Neutrophil (primary cell): ENCODE data around the gene PDE8B.
"Not testable (repeated sequence)": the region's sequence is repeated elsewhere in the genome, so short reads cannot be mapped to it uniquely, and the experiment has no call there.

Experiments
- H3K27ac ChIP-seq: fragments of 200-600 bp; sonication (generic); 2 replicates; pipeline ENCODE4 v1.5.1; 2016; ENCODE audit warnings: mild to moderate bottlenecking, moderate library complexity
- H3K27me3 ChIP-seq: fragments of 200-600 bp; sonication (generic); 2 replicates; pipeline ENCODE4 v1.6.0; 2016; ENCODE audit warnings: mild to moderate bottlenecking
- H3K36me3 ChIP-seq: fragments of 200-600 bp; sonication (generic); 2 replicates; pipeline ENCODE4 v1.5.1; 2017
- H3K4me1 ChIP-seq, 2 experiments: fragments of 200-600 bp in 1 of 2; sonication (generic) in 1 of 2; 1 replicate in 1 of 2; 2 replicates in 1 of 2; pipeline versions ENCODE4 v1.5.1 to v1.6.1; 2013 to 2016; ENCODE audit warnings: low read depth in 1 of 2, low read length in 1 of 2, mild to moderate bottlenecking in 1 of 2, moderate library complexity in 1 of 2; ENCODE audit not compliant: control insufficient read depth in 1 of 2, insufficient read depth in 1 of 2
- H3K4me3 ChIP-seq, 2 experiments: fragments of 200-600 bp in 1 of 2; sonication (generic) in 1 of 2; 1 replicate in 1 of 2; 2 replicates in 1 of 2; pipeline ENCODE4 v1.5.1; 2013 to 2016; ENCODE audit warnings: low read depth in 1 of 2, low read length in 1 of 2, mild to moderate bottlenecking in 1 of 2, moderate library complexity in 1 of 2
- H3K9me3 ChIP-seq: fragments of 200-600 bp; sonication (generic); 2 replicates; pipeline ENCODE4 v1.5.1; 2016
- TF ChIP-seq, protein P1 (sequence below): fragments of 200-600 bp; sonication (generic); IDR thresholded peaks from 2 replicates; pipeline ENCODE4 v1.5.1; 2016; ENCODE audit warnings: antibody characterized with exemption

Gene PDE8B

DNA sequence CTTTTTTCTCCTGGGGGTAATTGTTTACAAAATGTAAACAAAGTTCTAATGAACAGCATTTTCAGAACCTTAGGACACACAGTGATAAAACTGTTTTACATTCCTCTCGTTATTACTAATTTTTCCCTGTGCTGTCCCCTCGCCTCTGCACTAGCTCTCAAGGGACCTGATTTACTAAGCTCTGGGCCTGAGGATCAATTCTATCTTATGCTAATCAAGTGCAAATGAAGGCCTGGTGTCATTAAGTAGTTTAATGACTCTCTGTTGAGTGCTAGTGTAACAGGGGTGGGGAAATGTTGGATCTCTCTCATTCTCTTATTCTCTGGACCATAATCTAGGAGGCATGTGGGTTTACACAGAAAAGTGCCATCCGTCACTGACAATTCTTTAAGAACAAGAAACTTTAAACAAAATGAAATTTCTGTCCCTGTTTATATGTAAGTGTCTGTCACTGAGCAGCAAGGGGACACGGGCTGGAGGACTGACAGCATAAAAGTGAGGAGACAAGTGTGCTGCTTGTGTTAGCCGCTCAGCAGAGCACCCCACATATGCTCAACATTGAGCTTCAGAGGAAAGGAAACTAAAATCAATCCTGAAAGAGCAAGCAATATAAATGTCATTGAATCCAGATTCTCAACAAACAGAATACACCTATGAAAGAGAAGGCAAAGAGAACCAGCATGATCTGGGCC lies 166.3 kb downstream of the PDE8B start:
- no peaks in the 10 kb centered on the region for H3K9me3 ChIP-seq
- H3K4me1 ChIP-seq = no peaks in the 10 kb centered on the region
- H3K27ac ChIP-seq = no peak overlapping the region
- H3K36me3 ChIP-seq = no peaks in the 10 kb centered on the region
- TF ChIP-seq, protein P1, sequence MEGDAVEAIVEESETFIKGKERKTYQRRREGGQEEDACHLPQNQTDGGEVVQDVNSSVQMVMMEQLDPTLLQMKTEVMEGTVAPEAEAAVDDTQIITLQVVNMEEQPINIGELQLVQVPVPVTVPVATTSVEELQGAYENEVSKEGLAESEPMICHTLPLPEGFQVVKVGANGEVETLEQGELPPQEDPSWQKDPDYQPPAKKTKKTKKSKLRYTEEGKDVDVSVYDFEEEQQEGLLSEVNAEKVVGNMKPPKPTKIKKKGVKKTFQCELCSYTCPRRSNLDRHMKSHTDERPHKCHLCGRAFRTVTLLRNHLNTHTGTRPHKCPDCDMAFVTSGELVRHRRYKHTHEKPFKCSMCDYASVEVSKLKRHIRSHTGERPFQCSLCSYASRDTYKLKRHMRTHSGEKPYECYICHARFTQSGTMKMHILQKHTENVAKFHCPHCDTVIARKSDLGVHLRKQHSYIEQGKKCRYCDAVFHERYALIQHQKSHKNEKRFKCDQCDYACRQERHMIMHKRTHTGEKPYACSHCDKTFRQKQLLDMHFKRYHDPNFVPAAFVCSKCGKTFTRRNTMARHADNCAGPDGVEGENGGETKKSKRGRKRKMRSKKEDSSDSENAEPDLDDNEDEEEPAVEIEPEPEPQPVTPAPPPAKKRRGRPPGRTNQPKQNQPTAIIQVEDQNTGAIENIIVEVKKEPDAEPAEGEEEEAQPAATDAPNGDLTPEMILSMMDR = no peak
- H3K27me3 ChIP-seq = no peaks in the 10 kb centered on the region
- no peak overlapping the region for H3K4me3 ChIP-seq

DNA sequence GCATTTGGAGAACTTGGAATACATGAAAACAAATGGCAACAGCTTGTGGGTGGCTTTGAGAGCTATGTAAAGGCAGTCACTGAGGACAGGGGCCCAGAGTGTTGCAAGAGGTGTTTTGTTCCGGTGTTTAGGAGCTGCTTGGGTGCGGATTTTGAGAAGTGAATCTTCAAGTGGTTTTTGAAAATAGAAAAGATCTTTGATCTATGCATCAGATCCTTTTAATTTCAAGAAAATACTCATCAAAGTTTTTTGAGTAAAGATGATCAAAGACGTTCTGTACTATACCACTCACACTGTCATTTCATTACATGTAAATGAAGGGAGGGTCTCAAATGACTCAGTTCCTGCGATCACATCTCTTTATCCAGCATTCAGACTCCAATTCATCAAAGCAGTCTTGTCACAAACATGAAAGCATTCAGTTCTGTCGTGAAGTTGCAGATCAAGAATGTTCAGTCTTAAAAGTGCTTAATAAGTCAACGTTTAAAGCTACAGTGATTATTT lies 169.1 kb downstream of the PDE8B start:
- no peaks in the 10 kb centered on the region for H3K36me3 ChIP-seq
- no peaks in the 10 kb centered on the region for H3K4me1 ChIP-seq
- H3K27ac ChIP-seq = no peak overlapping the region
- no peaks in the 10 kb centered on the region for H3K9me3 ChIP-seq
- TF ChIP-seq, protein P1 = no peak
- H3K27me3 ChIP-seq = no peaks in the 10 kb centered on the region
- no peak overlapping the region for H3K4me3 ChIP-seq

DNA sequence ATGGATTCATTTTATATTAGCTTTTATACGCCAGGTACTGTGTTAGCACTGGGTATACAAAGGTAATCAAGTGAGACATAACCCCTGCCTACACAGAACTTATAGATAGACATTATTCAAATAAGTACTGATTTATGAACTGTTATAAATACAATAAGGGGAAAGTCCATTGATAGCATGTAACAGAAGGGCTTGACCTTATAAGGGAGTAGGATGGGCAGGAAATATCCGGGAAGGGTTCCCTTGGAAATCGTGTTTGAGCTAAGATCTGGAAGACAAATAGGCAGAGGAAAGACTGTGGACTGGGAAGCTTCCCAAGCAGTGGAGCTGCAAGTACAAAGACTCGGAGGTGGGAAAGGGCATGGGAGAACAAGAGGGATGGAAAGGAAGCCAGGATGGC lies 170.2 kb downstream of the PDE8B start:
- no peaks in the 10 kb centered on the region for H3K4me1 ChIP-seq

DNA sequence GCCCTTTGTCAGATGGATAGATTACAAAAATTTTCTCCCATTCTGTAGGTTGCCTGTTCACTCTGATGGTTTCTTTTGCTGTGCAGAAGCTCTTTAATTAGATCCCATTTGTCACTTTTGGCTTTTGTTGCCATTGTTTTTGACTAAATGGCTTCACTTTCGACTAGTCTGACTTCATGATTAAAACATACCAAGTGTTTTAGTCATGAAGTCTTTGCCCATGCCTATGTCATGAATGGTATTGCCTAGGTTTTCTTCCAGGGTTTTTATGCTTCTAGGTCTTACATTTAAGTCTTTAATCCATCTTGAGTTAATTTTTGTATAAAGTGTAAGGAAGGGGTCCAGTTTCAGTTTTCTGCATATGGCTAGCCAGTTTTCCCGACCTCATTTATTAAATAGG lies 172.9 kb downstream of the PDE8B start:
- not testable (repeated sequence) for H3K4me1 ChIP-seq, H3K27me3 ChIP-seq, H3K36me3 ChIP-seq, H3K27ac ChIP-seq, H3K4me3 ChIP-seq, H3K9me3 ChIP-seq

More for the DNA sequence above, 170.2 kb downstream of the PDE8B start:
- Histone ChIP-seq H3K27ac (no peak overlapping the region), H3K27me3 (no peaks in the 10 kb centered on the region), H3K9me3 (no peaks in the 10 kb centered on the region), H3K4me3 (no peak overlapping the region), H3K36me3 (no peaks in the 10 kb centered on the region)
- TF ChIP-seq, protein P1 = no peak

DNA sequence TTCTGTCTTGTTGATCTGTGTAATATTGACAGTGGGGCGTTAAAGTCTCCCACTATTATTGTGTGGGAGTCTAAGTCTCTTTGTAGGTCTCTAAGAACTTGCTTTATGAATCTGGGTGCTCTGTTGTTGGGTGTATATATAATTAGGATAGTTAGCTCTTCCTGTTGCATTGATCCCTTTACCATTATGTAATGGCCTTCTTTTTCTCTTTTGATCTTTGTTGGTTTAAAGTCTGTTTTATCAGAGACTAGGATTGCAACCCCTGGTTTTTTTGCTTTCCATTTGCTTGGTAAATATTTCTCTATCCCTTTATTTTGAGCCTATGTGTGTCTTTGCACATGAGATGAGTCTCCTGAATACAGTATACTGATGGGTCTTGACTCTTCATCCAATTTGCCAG lies 175.9 kb downstream of the PDE8B start:
- not testable (repeated sequence) for H3K27ac ChIP-seq, H3K27me3 ChIP-seq, H3K4me3 ChIP-seq, H3K4me1 ChIP-seq, H3K9me3 ChIP-seq, H3K36me3 ChIP-seq

DNA sequence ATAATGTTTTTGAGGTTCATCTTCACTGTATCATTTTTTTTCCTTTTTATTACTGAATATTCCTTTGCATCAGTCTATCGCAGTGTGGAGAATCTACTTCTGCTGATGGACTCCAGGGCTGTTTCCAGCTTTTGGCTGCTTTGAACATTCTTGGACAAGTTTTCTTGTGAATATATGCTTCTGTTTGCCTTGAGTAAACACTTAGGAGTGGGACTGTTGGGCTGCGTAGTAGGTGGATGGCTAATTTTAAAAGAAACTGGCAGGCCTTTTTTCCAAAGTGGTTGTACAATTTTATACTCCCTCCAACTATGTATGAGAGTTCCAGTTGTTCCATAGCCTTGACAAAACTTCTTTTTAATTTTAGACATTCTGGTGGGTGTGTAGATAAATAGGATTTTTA lies 179.3 kb downstream of the PDE8B start:
- Histone ChIP-seq H3K27me3 (no peaks in the 10 kb centered on the region), H3K9me3 (no peaks in the 10 kb centered on the region), H3K36me3 (no peaks in the 10 kb centered on the region), H3K4me1 (no peaks in the 10 kb centered on the region), H3K27ac (no peak overlapping the region), H3K4me3 (no peak overlapping the region)
- TF ChIP-seq, protein P1 = no peak
